ENCODE data around the gene CACNA1S.
A peak's percentile ranks its signal among the peaks of the same experiment; 100 is the strongest.

The CACNA1S gene

DNA sequence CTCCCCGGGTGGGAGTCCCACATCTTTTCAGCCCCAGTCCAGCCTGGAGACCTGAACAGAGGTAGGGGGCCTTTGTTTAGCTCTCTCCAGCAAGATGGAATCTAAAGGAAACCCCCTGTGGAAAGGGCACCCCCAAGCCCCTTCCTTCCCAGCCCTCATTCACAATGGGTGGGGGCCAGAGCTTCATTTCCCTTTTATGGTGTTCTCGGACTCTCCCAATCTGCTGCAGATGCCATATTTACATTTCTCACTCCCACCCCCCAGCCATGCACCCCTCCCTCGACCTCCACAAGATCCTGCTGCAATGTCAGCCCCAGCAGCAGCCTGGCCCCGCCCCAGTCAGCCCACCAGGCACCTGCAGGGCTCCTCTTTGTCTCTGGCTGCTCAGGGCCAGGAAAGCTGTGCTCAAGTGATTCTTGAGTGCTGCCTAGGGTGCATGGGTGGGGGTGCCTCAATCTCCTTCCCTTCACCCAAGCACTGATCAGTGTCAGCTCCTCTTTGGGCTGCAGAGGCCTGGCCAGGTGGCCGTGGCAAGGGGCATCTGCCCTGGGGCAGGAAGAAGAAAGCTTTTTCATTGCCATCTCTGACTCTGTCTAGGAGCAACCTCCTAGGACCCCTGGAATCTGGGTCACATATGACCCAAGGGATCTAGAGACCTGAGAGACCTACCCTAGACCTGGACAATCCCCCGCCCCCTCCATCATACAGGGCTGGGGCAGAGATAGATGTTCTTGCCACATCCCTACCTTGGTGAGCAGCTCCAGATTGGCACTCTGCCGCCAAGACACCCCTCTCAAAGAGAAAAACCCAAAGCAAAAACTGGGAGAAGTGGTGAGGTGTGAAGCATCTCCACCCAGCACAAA is 90.4 kb downstream of the CACNA1S start:
- Histone ChIP-seq H3K4me1 (ENCODE audit: low read length) (peaks cover 68% of the 10 kb centered on the region), H3K9me3 (replicated peaks; ENCODE audit: insufficient read depth, low read length) (no peaks in the 10 kb centered on the region), H3K4me3 (ENCODE audit: low read length) (peak overlapping the region; percentile 73), H3K27me3 (replicated peaks; ENCODE audit: insufficient read depth, low read length) (no peaks in the 10 kb centered on the region), H3K4me2 (ENCODE audit: low read depth, low read length) (peak overlapping the region; percentile 95), H3K36me3 (replicated peaks; ENCODE audit: insufficient read depth, low read length) (no peaks in the 10 kb centered on the region), H3K27ac (ENCODE audit: low read length) (peak overlapping the region; percentile 95; the same call in 1 of the 2 replicates), H4K20me1 (ENCODE audit: insufficient read depth, low read length) (no peaks in the 10 kb centered on the region), H3K9me2 (replicated peaks; ENCODE audit: insufficient read depth, low read length) (no peaks in the 10 kb centered on the region), H3K9ac (ENCODE audit: low read length) (peak overlapping the region; percentile 72), H3K79me2 (ENCODE audit: low read length) (peaks cover 55% of the 10 kb centered on the region), H3F3A (ENCODE audit: insufficient read depth, low read length) (peaks cover 47% of the 10 kb centered on the region), H2AFZ (ENCODE audit: low read length) (no peak overlapping the region)
- peak; percentile 14 for DNase-seq
- TF ChIP-seq, protein P1, sequence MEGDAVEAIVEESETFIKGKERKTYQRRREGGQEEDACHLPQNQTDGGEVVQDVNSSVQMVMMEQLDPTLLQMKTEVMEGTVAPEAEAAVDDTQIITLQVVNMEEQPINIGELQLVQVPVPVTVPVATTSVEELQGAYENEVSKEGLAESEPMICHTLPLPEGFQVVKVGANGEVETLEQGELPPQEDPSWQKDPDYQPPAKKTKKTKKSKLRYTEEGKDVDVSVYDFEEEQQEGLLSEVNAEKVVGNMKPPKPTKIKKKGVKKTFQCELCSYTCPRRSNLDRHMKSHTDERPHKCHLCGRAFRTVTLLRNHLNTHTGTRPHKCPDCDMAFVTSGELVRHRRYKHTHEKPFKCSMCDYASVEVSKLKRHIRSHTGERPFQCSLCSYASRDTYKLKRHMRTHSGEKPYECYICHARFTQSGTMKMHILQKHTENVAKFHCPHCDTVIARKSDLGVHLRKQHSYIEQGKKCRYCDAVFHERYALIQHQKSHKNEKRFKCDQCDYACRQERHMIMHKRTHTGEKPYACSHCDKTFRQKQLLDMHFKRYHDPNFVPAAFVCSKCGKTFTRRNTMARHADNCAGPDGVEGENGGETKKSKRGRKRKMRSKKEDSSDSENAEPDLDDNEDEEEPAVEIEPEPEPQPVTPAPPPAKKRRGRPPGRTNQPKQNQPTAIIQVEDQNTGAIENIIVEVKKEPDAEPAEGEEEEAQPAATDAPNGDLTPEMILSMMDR (IDR thresholded peaks at IDR 0.05; ENCODE audit: low read length): no peak
- TF ChIP-seq EZH2 (optimal IDR thresholded peaks at IDR 0.05; ENCODE audit: low read depth, low read length): no peak
- TF ChIP-seq EZH2phosphoT487 (IDR thresholded peaks at IDR 0.05; ENCODE audit: low read length): no peak

DNA sequence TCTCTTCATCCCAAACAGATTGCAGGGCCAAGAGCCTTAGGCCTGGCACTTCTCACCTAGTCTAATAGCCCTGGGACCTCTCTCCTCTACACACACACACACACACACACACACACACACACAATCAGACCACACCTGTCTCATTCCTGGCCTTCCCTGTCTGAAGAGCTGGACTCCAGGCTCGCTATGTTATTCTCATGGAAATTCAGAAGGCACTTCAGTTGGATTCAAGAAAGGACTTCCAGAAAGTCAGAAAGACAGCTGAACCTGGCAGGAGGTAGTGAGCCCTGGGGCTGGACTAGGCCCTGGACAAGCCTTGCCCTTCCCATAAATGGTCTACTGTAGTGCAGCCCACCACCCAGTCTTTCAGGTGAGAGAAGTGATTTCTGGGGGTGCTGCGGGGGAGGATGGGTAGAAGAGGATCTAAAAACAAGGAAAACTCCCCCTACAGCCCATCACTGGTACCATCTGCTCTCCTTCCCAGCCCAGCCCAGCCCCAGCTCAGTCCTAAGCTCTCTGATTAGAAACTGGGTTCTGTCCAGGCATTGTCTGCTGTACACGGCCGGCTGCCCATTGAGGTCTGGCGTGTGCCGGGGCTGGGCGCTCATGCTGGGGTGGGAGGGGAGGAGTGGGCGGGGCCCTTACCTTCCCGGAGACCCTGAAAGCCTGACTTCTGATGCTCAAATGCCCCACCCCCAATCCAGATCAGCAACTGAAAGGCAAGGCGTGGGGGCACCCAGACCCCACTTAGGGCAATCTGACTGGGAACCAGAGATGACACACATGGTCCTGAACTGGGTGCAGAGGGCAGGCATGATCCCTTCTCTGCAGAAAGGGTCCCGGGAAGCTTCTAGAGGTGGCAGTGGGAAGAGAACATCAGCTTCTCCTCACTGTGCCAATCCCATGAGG is 91.3 kb downstream of the CACNA1S start:
- peak; percentile 62 for DNase-seq
- H3K4me3 ChIP-seq (ENCODE audit: low read length): peak overlapping the region; percentile 73
- H3K9ac ChIP-seq (ENCODE audit: low read length): peak overlapping the region; percentile 72
- H3K27ac ChIP-seq (ENCODE audit: low read length): peak overlapping the region; percentile 95
- H3K79me2 ChIP-seq (ENCODE audit: low read length): peaks cover 63% of the 10 kb centered on the region
- no peaks in the 10 kb centered on the region for H3K9me3 ChIP-seq (replicated peaks; ENCODE audit: insufficient read depth, low read length)
- no peaks in the 10 kb centered on the region for H3K36me3 ChIP-seq (replicated peaks; ENCODE audit: insufficient read depth, low read length)
- H3K4me2 ChIP-seq (ENCODE audit: low read depth, low read length): peak overlapping the region; percentile 95
- H4K20me1 ChIP-seq (ENCODE audit: insufficient read depth, low read length): no peaks in the 10 kb centered on the region
- H3K9me2 ChIP-seq (replicated peaks; ENCODE audit: insufficient read depth, low read length): no peaks in the 10 kb centered on the region
- peaks cover 41% of the 10 kb centered on the region for H3F3A ChIP-seq (ENCODE audit: insufficient read depth, low read length)
- H3K27me3 ChIP-seq (replicated peaks; ENCODE audit: insufficient read depth, low read length): no peaks in the 10 kb centered on the region
- no peak overlapping the region for H2AFZ ChIP-seq (ENCODE audit: low read length)
- TF ChIP-seq EZH2phosphoT487 (IDR thresholded peaks at IDR 0.05; ENCODE audit: low read length) (no peak), EZH2 (optimal IDR thresholded peaks at IDR 0.05; ENCODE audit: low read depth, low read length) (no peak)
- TF ChIP-seq, protein P1 (IDR thresholded peaks at IDR 0.05; ENCODE audit: low read length): peak; percentile 58
- peaks cover 59% of the 10 kb centered on the region for H3K4me1 ChIP-seq (ENCODE audit: low read length)

DNA sequence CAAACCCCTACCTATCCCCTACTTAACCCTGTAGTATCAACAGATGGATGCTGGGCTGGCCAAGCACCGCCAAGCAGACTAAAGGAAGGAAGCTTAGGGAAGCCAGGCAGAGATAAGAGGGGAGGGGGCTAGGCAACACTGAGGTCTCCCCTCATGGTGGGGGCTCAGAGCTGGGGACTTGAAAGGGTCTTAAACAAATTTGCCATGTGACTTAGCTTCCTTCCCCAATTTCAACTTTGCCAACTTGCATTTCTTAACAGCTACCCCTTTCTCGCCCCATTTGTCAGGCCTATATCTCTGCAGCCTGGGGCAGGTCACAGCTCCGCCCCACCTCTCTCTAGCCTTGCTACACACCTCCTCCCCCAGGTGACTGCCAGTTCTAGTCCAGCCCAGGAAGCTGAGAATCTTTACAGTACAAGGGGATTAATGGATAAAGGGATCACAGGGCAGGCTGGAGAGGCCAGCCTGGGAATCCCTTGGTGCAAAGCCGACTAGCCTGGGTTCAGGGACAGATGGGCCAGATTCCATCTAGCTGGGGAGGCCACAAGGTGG is 92.1 kb downstream of the CACNA1S start:
- peak; percentile 86 for DNase-seq
- peaks cover 72% of the 10 kb centered on the region for H3K79me2 ChIP-seq (ENCODE audit: low read length)
- peak overlapping the region; percentile 95 for H3K27ac ChIP-seq (ENCODE audit: low read length)
- no peaks in the 10 kb centered on the region for H3K9me2 ChIP-seq (replicated peaks; ENCODE audit: insufficient read depth, low read length)
- H3K36me3 ChIP-seq (replicated peaks; ENCODE audit: insufficient read depth, low read length): no peaks in the 10 kb centered on the region
- H3K4me1 ChIP-seq (ENCODE audit: low read length): peaks cover 50% of the 10 kb centered on the region
- H4K20me1 ChIP-seq (ENCODE audit: insufficient read depth, low read length): no peaks in the 10 kb centered on the region
- H3K4me3 ChIP-seq (ENCODE audit: low read length): peak overlapping the region; percentile 12
- no peaks in the 10 kb centered on the region for H3K9me3 ChIP-seq (replicated peaks; ENCODE audit: insufficient read depth, low read length)
- H2AFZ ChIP-seq (ENCODE audit: low read length): no peak overlapping the region
- peak overlapping the region; percentile 72 for H3K9ac ChIP-seq (ENCODE audit: low read length)
- TF ChIP-seq, protein P1 (IDR thresholded peaks at IDR 0.05; ENCODE audit: low read length): no peak
- TF ChIP-seq EZH2phosphoT487 (IDR thresholded peaks at IDR 0.05; ENCODE audit: low read length): no peak
- no peak for TF ChIP-seq EZH2 (optimal IDR thresholded peaks at IDR 0.05; ENCODE audit: low read depth, low read length)
- peak overlapping the region; percentile 95 for H3K4me2 ChIP-seq (ENCODE audit: low read depth, low read length)
- no peaks in the 10 kb centered on the region for H3K27me3 ChIP-seq (replicated peaks; ENCODE audit: insufficient read depth, low read length)
- H3F3A ChIP-seq (ENCODE audit: insufficient read depth, low read length): peaks cover 39% of the 10 kb centered on the region

Data from MM.1S (cell line).